GM18867 (cell line): ENCODE results near the gene FRK.

Source experiments
- ATAC-seq: cut with Tn5 transposase; IDR thresholded peaks from one replicate; pipeline ENCODE4 v1.9.1; 2021; ENCODE audit warnings: mild to moderate bottlenecking, moderate library complexity; ENCODE audit not compliant: unreplicated experiment

The FRK gene

DNA sequence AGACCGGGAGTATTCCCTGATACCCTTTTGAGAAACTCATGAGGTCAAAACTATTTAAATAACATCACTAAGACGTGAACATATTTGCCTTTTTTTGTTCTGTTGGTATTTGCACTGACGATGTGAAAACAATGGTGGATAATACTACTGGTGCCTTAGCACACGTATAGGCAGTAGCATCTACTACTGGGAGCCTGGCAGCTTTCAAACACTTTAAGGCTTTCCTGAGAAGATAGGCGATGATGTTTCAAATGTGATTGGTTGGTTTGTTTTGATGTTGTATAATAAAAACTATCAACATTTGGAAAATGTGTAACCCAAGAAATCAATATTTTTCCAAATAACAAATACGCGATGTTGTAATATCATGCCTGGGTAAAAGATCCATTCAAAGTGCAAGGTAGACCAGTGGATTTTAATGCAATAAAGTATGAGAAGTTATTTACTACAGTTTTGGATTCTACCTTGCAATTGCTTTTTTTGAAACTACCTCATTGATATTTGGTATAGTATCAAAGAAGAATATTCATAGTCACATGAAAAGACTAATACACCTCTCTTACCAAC lies 166.2 kb downstream of the FRK start:
- no peak for ATAC-seq

DNA sequence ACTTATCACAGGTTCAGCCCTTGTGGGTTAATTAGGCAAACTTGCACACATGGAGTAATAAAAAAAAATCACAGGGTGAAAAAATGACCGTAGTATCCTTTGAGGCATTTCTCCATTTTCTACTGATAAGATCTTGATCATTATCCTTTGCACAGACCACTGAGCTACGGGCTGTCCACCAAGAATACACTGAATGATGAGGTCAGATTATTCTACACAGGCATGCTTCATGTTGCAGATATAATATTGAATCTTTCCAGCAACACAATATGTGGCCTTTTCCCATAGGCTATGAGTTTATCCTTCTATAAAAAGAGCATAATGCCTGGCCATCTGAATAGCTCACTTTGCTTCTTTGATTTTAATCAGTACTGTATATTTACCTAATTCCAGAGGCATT lies 168.9 kb downstream of the FRK start:
- no peak for ATAC-seq

DNA sequence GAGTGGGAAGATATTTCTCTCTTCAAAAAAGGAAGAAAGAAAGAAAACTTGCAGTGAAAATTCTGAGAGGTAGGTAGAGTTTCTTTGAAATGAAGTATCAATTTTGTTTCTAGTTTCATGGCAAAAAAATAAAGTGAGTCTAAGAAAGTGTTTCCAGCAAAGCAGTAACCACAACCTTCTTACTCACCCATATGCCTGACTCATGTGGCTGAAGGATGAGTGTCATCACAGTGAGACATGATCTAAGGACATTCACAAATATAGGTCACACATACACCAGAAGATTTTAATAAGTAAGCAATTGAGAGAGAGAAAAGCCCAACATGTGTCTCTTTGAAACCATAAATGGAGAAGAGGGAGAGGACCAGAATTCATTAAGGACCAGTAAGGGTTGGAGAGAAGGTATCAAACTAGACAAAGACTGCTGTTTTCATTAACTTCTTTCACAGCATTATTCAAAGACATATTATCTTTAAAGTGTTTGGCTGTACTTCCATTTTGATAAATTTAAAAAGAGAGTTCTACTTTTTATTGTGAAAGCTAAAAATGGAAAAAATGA lies 169.5 kb downstream of the FRK start:
- ATAC-seq = peak; percentile 93

DNA sequence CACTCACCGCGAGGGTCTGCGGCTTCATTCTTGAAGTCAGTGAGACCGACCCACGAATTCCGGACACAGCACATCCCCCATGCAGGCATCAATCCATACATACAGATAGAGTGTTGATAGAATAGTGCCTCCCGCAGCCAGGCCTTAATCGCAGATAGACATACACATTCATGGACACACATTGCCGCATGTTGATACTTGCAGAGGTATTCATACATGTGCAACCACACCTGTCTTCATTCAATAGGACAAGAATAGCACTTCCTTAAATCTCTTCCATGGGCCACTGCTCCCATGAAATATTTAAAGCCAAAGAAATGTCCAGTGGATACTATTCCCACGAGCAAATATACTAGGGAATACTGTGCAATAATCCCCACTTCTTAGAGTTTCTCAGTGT lies 170.5 kb downstream of the FRK start:
- no peak for ATAC-seq

GRCh38 chr6:115888687-115889470 lies 171.8 kb downstream of the FRK start:
- peak; percentile 45 for ATAC-seq

- ATAC-seq = no peak
Measured at GRCh38 chr6:115887891-115888290, 172.8 kb downstream of the FRK start.

DNA sequence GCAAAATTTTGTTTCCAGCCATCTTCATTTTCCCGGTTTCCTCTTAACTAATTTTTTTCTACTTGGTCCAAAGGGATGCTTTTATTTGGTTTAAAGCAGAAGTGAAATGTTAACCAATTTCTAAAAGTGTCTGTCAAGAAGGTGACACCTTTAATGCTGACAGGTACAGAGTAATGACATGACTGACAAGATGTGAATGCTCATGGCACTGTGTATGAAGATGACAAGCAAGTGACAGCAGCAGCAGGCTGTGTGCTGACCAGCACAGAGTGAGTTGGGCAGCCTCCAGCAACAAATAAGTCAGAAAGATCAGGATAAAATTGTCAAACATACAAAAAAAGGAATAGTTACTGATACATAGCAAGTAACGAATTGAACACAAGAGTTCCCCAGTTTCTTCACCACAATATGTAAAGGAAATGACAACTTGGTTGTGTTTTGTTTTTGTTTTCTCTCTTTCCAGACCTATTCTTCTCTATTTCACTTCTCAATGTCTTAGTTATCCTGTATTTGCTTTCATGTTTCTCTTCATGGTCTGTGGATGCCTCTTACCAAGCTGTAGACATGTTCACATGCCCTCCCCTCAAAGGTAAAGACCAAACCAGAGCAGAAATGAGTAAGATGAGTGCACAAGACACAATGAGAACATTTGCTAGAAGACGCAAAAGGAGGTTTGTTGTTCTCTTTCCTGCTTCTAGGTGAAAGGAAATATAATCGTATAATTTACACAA lies 174.9 kb downstream of the FRK start:
- ATAC-seq = peak; percentile 69

DNA sequence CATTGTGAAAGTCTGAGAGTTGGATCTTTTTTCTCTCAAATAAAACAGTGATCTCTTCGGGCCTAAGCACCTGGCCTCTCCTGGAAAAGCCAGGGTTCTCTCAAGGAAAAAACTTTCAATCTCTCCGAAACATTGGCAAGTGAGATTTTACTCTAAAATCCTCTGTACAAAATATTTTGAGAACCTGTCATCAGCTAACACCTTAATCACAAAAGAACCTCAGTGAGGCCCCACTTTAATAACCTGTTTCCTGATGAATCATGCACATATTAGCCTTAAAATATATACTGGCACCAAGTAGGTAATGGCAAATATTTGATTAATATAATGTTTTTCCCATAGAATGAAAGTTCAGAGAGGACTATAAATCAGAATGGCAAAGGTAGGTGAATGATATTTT lies 177.9 kb downstream of the FRK start:
- ATAC-seq = no peak

DNA sequence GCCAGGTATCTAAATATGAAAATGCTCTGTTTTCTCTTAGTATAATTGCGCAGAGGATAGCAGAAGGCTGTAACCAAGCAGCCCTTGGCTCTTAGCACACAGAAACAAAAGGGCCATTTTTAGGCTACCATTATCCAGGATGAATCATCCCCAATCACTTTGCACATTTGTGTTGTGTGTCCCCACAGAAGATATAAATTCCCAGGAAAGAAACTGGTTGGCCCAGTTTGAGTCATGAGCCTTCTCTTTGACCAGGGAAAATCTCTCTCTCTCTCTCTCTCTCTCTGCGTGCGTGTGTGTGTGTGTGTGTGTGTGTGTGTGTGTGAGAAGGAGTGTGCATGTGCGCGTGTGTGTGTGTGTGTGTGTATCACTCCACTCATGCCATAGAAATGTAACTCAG lies 178.5 kb downstream of the FRK start:
- no peak for ATAC-seq
